ENCODE results near the gene CCDC148.

The CCDC148 gene

DNA sequence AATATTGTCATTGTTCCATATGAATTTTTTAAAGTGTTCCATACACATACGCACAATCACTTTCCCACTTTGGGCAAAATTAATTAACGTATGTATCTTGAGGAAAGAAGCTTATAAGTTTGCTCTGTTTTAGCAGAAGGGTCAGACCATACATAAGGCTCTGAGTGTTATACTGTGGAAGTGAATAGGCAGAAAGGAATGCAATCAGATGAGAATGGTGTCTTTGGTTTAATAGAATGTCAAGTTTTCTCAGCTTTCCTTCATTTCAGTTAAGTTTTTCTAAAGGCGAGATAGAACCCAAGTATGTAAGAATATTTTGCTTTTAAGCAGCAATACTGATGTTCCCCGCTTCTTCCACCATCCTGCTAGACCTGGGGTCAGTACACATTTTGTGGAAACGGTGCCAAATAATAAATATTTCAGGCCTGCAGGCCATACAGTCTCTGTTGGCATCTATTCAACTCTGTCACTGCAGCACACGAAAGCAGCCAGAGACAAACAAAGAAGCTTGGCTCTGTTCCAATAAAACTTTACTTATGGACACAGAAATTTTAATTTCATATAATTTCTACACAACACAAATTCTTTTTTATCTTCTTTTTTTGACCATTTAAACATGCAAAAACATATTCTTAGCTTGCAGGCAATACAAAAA lies 254.3 kb downstream of the CCDC148 start:
- TF ChIP-seq, protein P1, sequence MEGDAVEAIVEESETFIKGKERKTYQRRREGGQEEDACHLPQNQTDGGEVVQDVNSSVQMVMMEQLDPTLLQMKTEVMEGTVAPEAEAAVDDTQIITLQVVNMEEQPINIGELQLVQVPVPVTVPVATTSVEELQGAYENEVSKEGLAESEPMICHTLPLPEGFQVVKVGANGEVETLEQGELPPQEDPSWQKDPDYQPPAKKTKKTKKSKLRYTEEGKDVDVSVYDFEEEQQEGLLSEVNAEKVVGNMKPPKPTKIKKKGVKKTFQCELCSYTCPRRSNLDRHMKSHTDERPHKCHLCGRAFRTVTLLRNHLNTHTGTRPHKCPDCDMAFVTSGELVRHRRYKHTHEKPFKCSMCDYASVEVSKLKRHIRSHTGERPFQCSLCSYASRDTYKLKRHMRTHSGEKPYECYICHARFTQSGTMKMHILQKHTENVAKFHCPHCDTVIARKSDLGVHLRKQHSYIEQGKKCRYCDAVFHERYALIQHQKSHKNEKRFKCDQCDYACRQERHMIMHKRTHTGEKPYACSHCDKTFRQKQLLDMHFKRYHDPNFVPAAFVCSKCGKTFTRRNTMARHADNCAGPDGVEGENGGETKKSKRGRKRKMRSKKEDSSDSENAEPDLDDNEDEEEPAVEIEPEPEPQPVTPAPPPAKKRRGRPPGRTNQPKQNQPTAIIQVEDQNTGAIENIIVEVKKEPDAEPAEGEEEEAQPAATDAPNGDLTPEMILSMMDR (IDR thresholded peaks at IDR 0.05; ENCODE audit: extremely low read depth, insufficient read depth, missing control alignments), result no peak
- in situ Hi-C loops (cut with MboI; ENCODE audit: low pct_unique_long_range_greater_than_20kb, low sequenced_read_pairs, unreplicated experiment), result no loop called here
- no peak for DNase-seq (ENCODE audit: low spot score)

DNA sequence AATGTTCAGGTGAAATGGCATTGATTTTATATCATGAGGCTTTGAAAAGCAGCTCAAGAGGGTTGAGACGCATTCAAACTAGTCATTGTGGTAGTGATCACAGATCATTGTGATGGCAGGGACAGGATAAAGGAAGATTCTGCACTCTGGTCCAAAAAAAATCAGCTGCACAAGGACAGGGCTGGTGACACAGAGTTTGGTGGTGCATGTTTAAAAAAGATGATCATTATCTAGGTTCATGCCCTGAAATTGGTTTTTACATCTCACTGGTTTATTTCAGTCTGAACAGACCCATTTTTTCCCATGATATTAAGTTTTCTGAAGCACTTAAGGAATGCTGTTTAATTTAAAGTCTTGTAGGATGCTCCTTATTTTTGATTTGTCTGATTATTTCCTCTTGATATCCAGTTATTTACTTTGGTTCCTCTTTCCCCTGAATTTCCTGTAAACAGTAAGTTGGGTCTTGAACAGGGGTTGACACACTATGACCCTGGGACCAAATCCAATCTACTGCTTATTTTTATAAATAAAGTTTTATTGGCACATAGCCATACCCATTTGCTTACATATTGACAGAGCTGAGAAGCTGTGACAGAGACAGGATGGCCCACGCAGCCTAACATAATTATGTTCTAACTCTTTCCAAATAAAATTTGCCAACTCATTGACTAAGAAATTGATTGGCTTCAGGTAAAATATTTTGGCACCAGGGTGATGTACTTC lies 256.5 kb downstream of the CCDC148 start:
- in situ Hi-C loops (cut with MboI; ENCODE audit: low pct_unique_long_range_greater_than_20kb, low sequenced_read_pairs, unreplicated experiment), result no loop called here
- DNase-seq (ENCODE audit: low spot score), result no peak
- TF ChIP-seq, protein P1 (IDR thresholded peaks at IDR 0.05; ENCODE audit: extremely low read depth, insufficient read depth, missing control alignments), result no peak

DNA sequence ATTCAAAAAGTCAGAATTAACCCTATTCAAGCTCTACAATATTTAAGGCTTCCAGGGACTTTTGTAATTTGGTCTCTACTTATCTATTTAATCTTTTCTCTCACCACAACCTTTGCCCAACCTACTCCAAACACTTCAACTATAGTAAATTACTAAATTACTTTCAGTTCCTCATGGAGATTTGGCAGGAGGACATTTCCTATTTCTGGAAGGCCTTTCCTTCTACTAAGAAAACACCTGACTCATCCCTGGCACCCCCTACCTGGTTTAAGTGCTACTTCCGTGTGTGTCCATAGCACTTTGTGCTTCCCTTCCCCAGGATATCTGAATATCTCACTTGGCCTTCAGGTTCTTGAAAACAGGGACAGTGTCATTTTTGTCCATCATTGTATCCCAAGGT lies 258.6 kb downstream of the CCDC148 start:
- no peak for DNase-seq (ENCODE audit: low spot score)
- TF ChIP-seq, protein P1 (IDR thresholded peaks at IDR 0.05; ENCODE audit: extremely low read depth, insufficient read depth, missing control alignments), result no peak
- in situ Hi-C loops (cut with MboI; ENCODE audit: low pct_unique_long_range_greater_than_20kb, low sequenced_read_pairs, unreplicated experiment), result no loop called here

DNA sequence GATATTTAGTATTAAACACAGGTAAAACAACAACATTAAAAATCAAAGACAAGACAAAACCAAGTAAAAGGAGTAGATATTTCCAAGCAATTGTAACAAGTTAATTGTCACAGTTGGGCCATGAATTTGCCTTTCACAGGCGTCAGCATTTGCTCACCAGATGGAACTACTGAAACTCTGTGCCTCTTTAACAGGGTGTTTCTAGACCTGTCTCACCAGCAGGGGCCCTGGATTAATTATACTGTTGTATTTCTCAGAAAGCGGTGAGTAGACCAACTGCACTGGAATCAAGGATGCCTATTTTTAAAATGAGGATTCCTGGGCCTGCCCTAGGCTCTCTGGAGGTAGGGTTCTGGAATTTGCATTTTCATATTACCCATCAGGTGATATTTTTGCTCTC lies 262.3 kb downstream of the CCDC148 start:
- in situ Hi-C loops (cut with MboI; ENCODE audit: low pct_unique_long_range_greater_than_20kb, low sequenced_read_pairs, unreplicated experiment), result no loop called here
- TF ChIP-seq, protein P1 (IDR thresholded peaks at IDR 0.05; ENCODE audit: extremely low read depth, insufficient read depth, missing control alignments), result no peak
- no peak for DNase-seq (ENCODE audit: low spot score)

DNA sequence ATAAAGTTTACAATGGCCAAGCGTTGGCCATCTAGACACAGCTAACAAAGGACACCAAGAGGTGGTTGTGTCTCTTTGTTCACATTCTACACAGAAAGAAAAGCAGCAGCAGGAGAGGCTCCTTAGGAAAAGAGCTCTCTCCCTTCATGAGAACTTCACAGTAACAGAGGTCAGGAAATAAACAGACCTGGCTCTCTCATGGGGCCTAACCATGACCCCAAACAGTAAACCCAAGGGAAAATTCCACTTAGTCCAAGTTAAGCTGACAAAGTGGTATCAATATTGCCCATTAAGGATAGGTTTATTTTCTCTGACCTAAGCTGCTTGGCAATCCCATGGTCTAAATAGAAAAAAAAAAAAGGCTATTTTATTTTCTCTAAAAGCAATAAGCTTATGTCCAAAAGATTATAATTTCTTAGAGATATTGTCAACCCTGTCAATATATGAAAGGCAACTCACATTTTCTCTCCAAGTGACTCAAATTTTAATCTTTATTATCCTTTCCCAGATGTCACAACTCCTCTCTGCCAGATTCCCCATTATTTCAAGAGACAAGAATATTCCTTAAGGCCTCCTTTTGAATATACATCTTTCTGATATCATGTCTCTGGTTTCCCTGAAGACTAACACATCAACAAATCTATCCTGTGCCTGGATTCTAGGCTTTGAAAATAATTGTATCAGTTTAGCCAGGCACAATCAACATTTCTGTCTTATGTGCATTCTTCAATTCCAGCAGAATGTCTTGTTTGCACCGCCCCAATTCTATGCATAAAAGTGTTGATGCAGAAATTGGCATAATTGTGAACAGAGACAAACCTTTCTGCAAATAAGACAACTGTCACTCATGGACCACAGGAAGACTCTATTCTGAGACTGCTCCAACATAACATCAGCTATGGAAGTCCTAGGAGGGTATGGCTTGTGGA lies 263.8 kb downstream of the CCDC148 start:
- DNase-seq (ENCODE audit: low spot score), result no peak
- TF ChIP-seq, protein P1 (IDR thresholded peaks at IDR 0.05; ENCODE audit: extremely low read depth, insufficient read depth, missing control alignments), result no peak
- in situ Hi-C loops (cut with MboI; ENCODE audit: low pct_unique_long_range_greater_than_20kb, low sequenced_read_pairs, unreplicated experiment), result no loop called here

DNA sequence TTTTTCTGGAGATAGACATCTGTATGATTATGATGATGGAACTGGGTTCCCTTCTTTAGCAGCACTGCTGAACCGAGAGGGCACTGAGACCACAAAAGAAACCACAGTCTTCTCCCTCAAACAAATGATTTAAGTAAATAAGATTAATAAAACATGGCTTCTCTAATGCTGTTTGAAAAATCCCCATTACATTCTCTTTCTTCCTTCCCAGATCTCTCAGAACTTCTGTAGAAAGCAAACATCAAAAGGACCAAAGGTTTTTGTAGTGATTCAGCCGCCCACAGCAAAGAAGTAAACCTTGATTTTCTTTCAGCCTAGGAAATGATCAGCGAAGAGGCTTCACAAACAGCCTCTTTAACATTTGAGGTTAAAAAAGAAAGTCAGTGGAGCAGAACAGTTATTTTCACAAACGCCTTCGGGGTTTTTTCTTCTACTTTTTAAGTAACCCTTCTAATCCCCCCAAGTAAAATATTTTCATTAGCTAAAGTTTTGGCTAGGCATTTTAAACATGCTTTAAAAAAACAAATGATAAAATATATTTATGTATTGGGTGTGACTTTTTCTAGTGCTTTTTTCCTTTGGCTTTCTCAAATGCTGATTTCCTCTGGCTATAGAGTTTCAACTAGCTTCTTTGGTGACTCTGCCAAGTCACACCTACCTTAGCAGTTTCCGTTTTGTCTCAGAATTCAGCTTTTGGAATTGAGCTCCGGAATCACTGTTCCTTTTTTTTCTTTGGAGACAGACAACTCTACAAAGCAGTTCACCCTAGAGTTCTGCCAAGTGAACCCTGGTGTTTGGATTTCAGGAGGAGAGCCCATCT lies 265.3 kb downstream of the CCDC148 start:
- in situ Hi-C loops (cut with MboI; ENCODE audit: low pct_unique_long_range_greater_than_20kb, low sequenced_read_pairs, unreplicated experiment), result no loop called here
- peak; percentile 33 for DNase-seq (ENCODE audit: low spot score)
- TF ChIP-seq, protein P1 (IDR thresholded peaks at IDR 0.05; ENCODE audit: extremely low read depth, insufficient read depth, missing control alignments), result no peak

Data from GM13977 (cell line).